GM12878 (cell line): ENCODE measurements around the gene OR10G6.

Source experiments
- CBX3 ChIP-seq: fragments of 200-600 bp; sonication (generic); IDR thresholded peaks from 2 replicates; pipeline ENCODE4 v1.6.1; 2016; ENCODE audit warnings: low read depth, borderline replicate concordance
- CTCF ChIP-seq, 3 experiments: IDR thresholded peaks in 2 of 3; conservative IDR thresholded peaks in 1 of 3; 2 replicates each; pipeline ENCODE4 v1.5.1; 2011; ENCODE audit warnings: low read depth in 3 of 3, low read length in 3 of 3, mild to moderate bottlenecking in 3 of 3, control low read depth in 2 of 3, moderate library complexity in 2 of 3, inconsistent platforms in 1 of 3, mixed read lengths in 1 of 3; ENCODE audit not compliant: control insufficient read depth in 2 of 3, insufficient read depth in 1 of 3; ENCODE audit errors: extremely low read depth in 1 of 3
- HDAC6 ChIP-seq: fragments of 200-600 bp; sonication (generic); IDR thresholded peaks from one replicate; pipeline ENCODE4 v1.8.0; 2017; ENCODE audit warnings: antibody characterized with exemption; ENCODE audit not compliant: unreplicated experiment
- IKZF1 ChIP-seq: fragments of 450-650 bp; conservative IDR thresholded peaks from 2 replicates; pipeline ENCODE4 v1.6.1; 2017; ENCODE audit warnings: antibody characterized with exemption, mild to moderate bottlenecking
- ZNF384 ChIP-seq: IDR thresholded peaks from 2 replicates; pipeline ENCODE4 v1.6.1; 2012; ENCODE audit warnings: low read depth, mild to moderate bottlenecking, low read length, improper control_type of control experiment, borderline replicate concordance

- TF ChIP-seq CBX3 (no peak), IKZF1 (no peak), HDAC6 (no peak), ZNF384 (no peak), CTCF (IDR thresholded peaks at IDR 0.05 in 2 of 3, conservative IDR thresholded peaks at IDR 0.05 in 1 of 3; ENCODE audit: control insufficient read depth in 2 of 3, extremely low read depth in 1 of 3, insufficient read depth in 1 of 3, low read depth in 3 of 3, low read length in 3 of 3) (no peak)
Observed at GRCh38 chr11:124012697-124013096, 17.7 kb upstream of the OR10G6 start, which contains the start of gene OR10G4.
